CD4-positive, CD25-positive, alpha-beta regulatory T cell (primary cell): ENCODE results near the gene PIK3AP1. TPM values are rescaled to one million over a fixed set of nuclear protein-coding genes. Genes with fewer than 3 reads are reported as not detected.
"Not testable (repeated sequence)": the region's sequence is repeated elsewhere in the genome, so short reads cannot be mapped to it uniquely, and the experiment has no call there.

ENCODE experiments used
- ATAC-seq, 2 donors: fragments of 150-1000 bp; cut with Tn5 transposase; one replicate each; pipeline ENCODE4 v1.10.0; 2021; ENCODE audit warnings: low read depth in 2 of 2, moderate number of reproducible peaks in 2 of 2, moderate library complexity in 1 of 2
- DNase-seq, 3 donors: peaks; one replicate each; pipeline versions ENCODE4 v3.0.0 to v3.0.0-alpha.2; 2012 to 2022; ENCODE audit warnings: mixed read lengths in 1 of 3
- H3K27ac ChIP-seq: one replicate; pipeline ENCODE4 v1.7.0; 2013; ENCODE audit warnings: mild to moderate bottlenecking, low read length; ENCODE audit not compliant: insufficient read depth, poor library complexity, severe bottlenecking
- H3K27me3 ChIP-seq: one replicate; pipeline ENCODE4 v1.7.0; 2013; ENCODE audit warnings: low read length; ENCODE audit not compliant: control insufficient read depth, insufficient read depth
- H3K36me3 ChIP-seq: one replicate; pipeline ENCODE4 v1.7.0; 2013; ENCODE audit warnings: mild to moderate bottlenecking, low read length, moderate library complexity; ENCODE audit not compliant: control insufficient read depth, insufficient read depth
- H3K4me1 ChIP-seq: 2 replicates; pipeline ENCODE4 v1.7.0; 2013; ENCODE audit warnings: mild to moderate bottlenecking, low read length; ENCODE audit not compliant: insufficient read depth, control insufficient read depth, poor library complexity, severe bottlenecking
- H3K4me3 ChIP-seq: one replicate; pipeline ENCODE4 v1.7.0; 2013; ENCODE audit warnings: low read depth, mild to moderate bottlenecking, low read length, moderate library complexity
- H3K9me3 ChIP-seq, 2 experiments: 1 replicate in 1 of 2; 2 replicates in 1 of 2; pipeline ENCODE4 v1.7.0; 2013; ENCODE audit warnings: low read length in 2 of 2, mild to moderate bottlenecking in 1 of 2, moderate library complexity in 1 of 2; ENCODE audit not compliant: control insufficient read depth in 2 of 2
- H3K27ac Mint-ChIP-seq, 3 donors: one replicate each; pipeline ENCODE4 v1.8.0; 2020 to 2022; ENCODE audit warnings: mild to moderate bottlenecking in 3 of 3, mixed read lengths in 3 of 3, moderate library complexity in 2 of 3
- H3K27me3 Mint-ChIP-seq: one replicate; pipeline ENCODE4 v1.8.0; 2022; ENCODE audit warnings: mild to moderate bottlenecking, mixed read lengths
- H3K36me3 Mint-ChIP-seq: one replicate; pipeline ENCODE4 v1.8.0; 2020; ENCODE audit warnings: mixed read lengths
- H3K4me1 Mint-ChIP-seq, 4 donors: one replicate each; pipeline ENCODE4 v1.8.0; 2020 to 2022; ENCODE audit warnings: mixed read lengths in 4 of 4, mild to moderate bottlenecking in 1 of 4
- H3K4me3 Mint-ChIP-seq, 4 donors: one replicate each; pipeline ENCODE4 v1.8.0; 2020 to 2022; ENCODE audit warnings: mild to moderate bottlenecking in 4 of 4, mixed read lengths in 4 of 4, moderate library complexity in 3 of 4
- H3K9me3 Mint-ChIP-seq, 7 donors: one replicate each; pipeline ENCODE4 v1.8.0; 2020 to 2022; ENCODE audit warnings: mixed read lengths in 7 of 7, mild to moderate bottlenecking in 3 of 7, moderate library complexity in 2 of 7
- polyA plus RNA-seq, 4 donors: library from polyadenylated mRNA; unstranded; fragments of 300-500 nt; fragmentation: Illumina TruSeq; gene quantifications; one replicate each; pipeline ENCODE4 v1.2.3, GENCODE V29; 2021
- total RNA-seq: library from RNA; stranded (reverse); gene quantifications from one replicate; pipeline ENCODE4 v1.2.3, GENCODE V29; 2022

PIK3AP1 gene
- total and polyA plus RNA-seq, 5 donors from 2014 or later: 0.92 to 3.5 (median 1.7) TPM

DNA sequence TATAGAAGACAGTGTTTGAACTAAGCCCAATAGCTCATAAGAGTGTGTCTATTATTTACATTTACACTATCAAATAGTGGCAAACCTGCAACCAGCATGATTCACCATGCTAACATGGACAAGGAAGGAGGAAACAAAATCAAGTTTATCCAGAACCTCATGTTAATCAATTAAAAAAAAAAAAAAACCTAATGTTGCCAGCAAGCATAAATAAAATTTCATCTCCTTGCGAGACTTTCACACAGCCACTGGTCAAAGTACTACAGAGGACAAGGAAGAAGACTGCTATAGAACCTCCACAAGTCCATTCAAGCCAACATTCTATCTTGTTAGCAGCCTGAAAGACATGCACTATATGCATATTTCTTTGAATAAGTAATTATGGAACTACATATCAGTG lies 143.2 kb downstream of the PIK3AP1 start:
- no peaks in the 10 kb centered on the region for H3K9me3 Mint-ChIP-seq
- peaks cover 31% of the 10 kb centered on the region for H3K36me3 Mint-ChIP-seq
- H3K27me3 ChIP-seq: no peaks in the 10 kb centered on the region
- no peaks in the 10 kb centered on the region for H3K9me3 ChIP-seq
- H3K4me1 ChIP-seq: peaks cover 25% of the 10 kb centered on the region
- H3K27ac ChIP-seq: no peak overlapping the region
- no peak overlapping the region for H3K27ac Mint-ChIP-seq
- DNase-seq: no peak
- H3K4me3 Mint-ChIP-seq: peak overlapping the region in 1 of 4 donors; percentile 54
- no peak for ATAC-seq
- H3K36me3 ChIP-seq: peaks cover 24% of the 10 kb centered on the region
- H3K27me3 Mint-ChIP-seq: no peaks in the 10 kb centered on the region
- no peak overlapping the region for H3K4me3 ChIP-seq
- peaks cover 58 to 82% (median 69%) of the 10 kb centered on the region in 4 donors for H3K4me1 Mint-ChIP-seq

GRCh38 chr10:96576277-96576980 lies 143.9 kb downstream of the PIK3AP1 start:
- Histone ChIP-seq H3K36me3 (peaks cover 24% of the 10 kb centered on the region), H3K27ac (no peak overlapping the region)

GRCh38 chr10:96574564-96574963 lies 145.8 kb downstream of the PIK3AP1 start:
- not testable (repeated sequence) for H3K4me3 ChIP-seq, H3K9me3 Mint-ChIP-seq, DNase-seq, H3K27ac ChIP-seq, ATAC-seq, H3K27ac Mint-ChIP-seq, H3K27me3 Mint-ChIP-seq, H3K27me3 ChIP-seq, H3K9me3 ChIP-seq
- Mint-ChIP-seq H3K36me3 (peaks cover 31% of the 10 kb centered on the region), H3K4me1 (peaks cover 58 to 79% (median 63%) of the 10 kb centered on the region in 4 donors), H3K4me3 (peak overlapping the region in 1 of 4 donors; percentile 0)
- Histone ChIP-seq H3K4me1 (peaks cover 13% of the 10 kb centered on the region), H3K36me3 (peaks cover 25% of the 10 kb centered on the region)

More at GRCh38 chr10:96576277-96576980, 143.9 kb downstream of the PIK3AP1 start:
- H3K9me3 ChIP-seq: no peaks in the 10 kb centered on the region
- Mint-ChIP-seq H3K9me3 (no peaks in the 10 kb centered on the region), H3K4me1 (peaks cover 64 to 82% (median 66%) of the 10 kb centered on the region in 4 donors), H3K36me3 (peaks cover 35% of the 10 kb centered on the region), H3K27me3 (no peaks in the 10 kb centered on the region), H3K4me3 (no peak overlapping the region), H3K27ac (no peak overlapping the region)
- DNase-seq: no peak
- H3K4me1 ChIP-seq: peaks cover 19% of the 10 kb centered on the region
- no peak overlapping the region for H3K4me3 ChIP-seq
- H3K27me3 ChIP-seq: no peaks in the 10 kb centered on the region
- no peak for ATAC-seq

- Mint-ChIP-seq H3K36me3 (peaks cover 36% of the 10 kb centered on the region), H3K4me1 (peaks cover 57 to 79% (median 65%) of the 10 kb centered on the region in 4 donors)
These were observed 147.3 kb downstream of the PIK3AP1 start for GRCh38 chr10:96573036-96573435.

GRCh38 chr10:96570983-96571964 lies 149.0 kb downstream of the PIK3AP1 start:
- Mint-ChIP-seq H3K4me1 (peaks cover 55 to 79% (median 63%) of the 10 kb centered on the region in 4 donors), H3K4me3 (no peak overlapping the region), H3K36me3 (peaks cover 45% of the 10 kb centered on the region), H3K9me3 (no peaks in the 10 kb centered on the region), H3K27ac (no peak overlapping the region), H3K27me3 (no peaks in the 10 kb centered on the region)
- H3K36me3 ChIP-seq: peaks cover 42% of the 10 kb centered on the region
- ATAC-seq (no peak), DNase-seq (no peak)
- no peak overlapping the region for H3K27ac ChIP-seq
- H3K4me1 ChIP-seq: peaks cover 8% of the 10 kb centered on the region
- H3K27me3 ChIP-seq: no peaks in the 10 kb centered on the region
- no peak overlapping the region for H3K4me3 ChIP-seq
- no peaks in the 10 kb centered on the region for H3K9me3 ChIP-seq

More at GRCh38 chr10:96573036-96573435, 147.3 kb downstream of the PIK3AP1 start:
- no peak for ATAC-seq
- Mint-ChIP-seq H3K27me3 (no peaks in the 10 kb centered on the region), H3K9me3 (no peaks in the 10 kb centered on the region), H3K4me3 (no peak overlapping the region), H3K27ac (peak overlapping the region in 1 of 3 donors; percentile 26)
- Histone ChIP-seq H3K4me3 (no peak overlapping the region), H3K4me1 (peaks cover 6% of the 10 kb centered on the region), H3K27me3 (no peaks in the 10 kb centered on the region), H3K27ac (no peak overlapping the region), H3K9me3 (no peaks in the 10 kb centered on the region), H3K36me3 (peaks cover 29% of the 10 kb centered on the region)
- DNase-seq: no peak

GRCh38 chr10:96570511-96570910 lies 149.8 kb downstream of the PIK3AP1 start:
- Histone ChIP-seq H3K27me3 (no peaks in the 10 kb centered on the region), H3K4me1 (peaks cover 12% of the 10 kb centered on the region), H3K9me3 (no peaks in the 10 kb centered on the region), H3K4me3 (no peak overlapping the region), H3K27ac (no peak overlapping the region), H3K36me3 (peaks cover 36% of the 10 kb centered on the region)
- no peaks in the 10 kb centered on the region for H3K9me3 Mint-ChIP-seq
- ATAC-seq (no peak), DNase-seq (no peak)
- H3K27me3 Mint-ChIP-seq: no peaks in the 10 kb centered on the region
- H3K4me3 Mint-ChIP-seq: no peak overlapping the region
- peaks cover 45% of the 10 kb centered on the region for H3K36me3 Mint-ChIP-seq
- peaks cover 61 to 81% (median 68%) of the 10 kb centered on the region in 4 donors for H3K4me1 Mint-ChIP-seq
- no peak overlapping the region for H3K27ac Mint-ChIP-seq

- no peak overlapping the region for H3K27ac Mint-ChIP-seq
These were observed 151.9 kb downstream of the PIK3AP1 start for GRCh38 chr10:96568402-96568801.

More at GRCh38 chr10:96568402-96568801, 151.9 kb downstream of the PIK3AP1 start:
- H3K27me3 Mint-ChIP-seq: no peaks in the 10 kb centered on the region
- Histone ChIP-seq H3K4me1 (peaks cover 12% of the 10 kb centered on the region), H3K27me3 (no peaks in the 10 kb centered on the region), H3K36me3 (peaks cover 36% of the 10 kb centered on the region), H3K27ac (no peak overlapping the region), H3K4me3 (no peak overlapping the region), H3K9me3 (no peaks in the 10 kb centered on the region)
- no peaks in the 10 kb centered on the region for H3K9me3 Mint-ChIP-seq
- H3K36me3 Mint-ChIP-seq: peaks cover 26% of the 10 kb centered on the region
- H3K4me1 Mint-ChIP-seq: peaks cover 53 to 69% (median 57%) of the 10 kb centered on the region in 4 donors
- ATAC-seq (no peak), DNase-seq (no peak)
- peak overlapping the region in 1 of 4 donors; percentile 69 for H3K4me3 Mint-ChIP-seq
